ENCODE data around the gene MALRD1.

MALRD1 gene

DNA sequence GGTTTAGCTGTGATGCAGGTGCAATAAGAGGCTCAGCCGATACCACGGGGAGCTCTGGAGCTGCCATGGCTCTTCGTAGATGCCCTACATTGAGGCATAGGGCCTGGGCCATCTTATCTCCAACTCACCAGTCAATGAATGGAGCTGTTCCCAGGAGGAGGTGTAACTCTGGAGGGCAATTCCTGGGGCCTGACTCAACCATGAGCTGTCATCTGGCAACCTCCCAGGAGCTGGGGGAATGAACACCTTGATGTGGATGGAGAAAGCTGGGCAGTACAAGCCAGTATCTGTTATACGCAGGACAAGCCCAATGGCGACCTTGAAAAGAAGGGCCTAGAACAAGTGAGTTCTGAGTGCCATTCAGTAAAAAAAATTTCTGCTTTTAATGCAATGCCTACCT is 543.7 kb downstream of the MALRD1 start:
- Histone ChIP-seq H3K9me3 (ENCODE audit: control insufficient read depth in 1 of 2, low read length in 2 of 2) (no peaks in the 10 kb centered on the region), H3K9ac (ENCODE audit: low read depth in 1 of 2, low read length in 2 of 2) (no peak overlapping the region), H3K36me3 (ENCODE audit: control insufficient read depth in 1 of 2, insufficient read depth in 2 of 2, low read length in 2 of 2) (peaks cover 7 to 9% of the 10 kb centered on the region in 2 donors), H3K27ac (ENCODE audit: low read depth, low read length) (no peak overlapping the region), H3K27me3 (ENCODE audit: control insufficient read depth in 1 of 2, insufficient read depth in 2 of 2, low read length in 2 of 2) (no peaks in the 10 kb centered on the region), H3K4me3 (ENCODE audit: low read depth in 1 of 2, low read length in 2 of 2) (no peak overlapping the region), H3K4me1 (ENCODE audit: control insufficient read depth in 1 of 2, insufficient read depth in 2 of 2, low read length in 2 of 2) (no peaks in the 10 kb centered on the region)

DNA sequence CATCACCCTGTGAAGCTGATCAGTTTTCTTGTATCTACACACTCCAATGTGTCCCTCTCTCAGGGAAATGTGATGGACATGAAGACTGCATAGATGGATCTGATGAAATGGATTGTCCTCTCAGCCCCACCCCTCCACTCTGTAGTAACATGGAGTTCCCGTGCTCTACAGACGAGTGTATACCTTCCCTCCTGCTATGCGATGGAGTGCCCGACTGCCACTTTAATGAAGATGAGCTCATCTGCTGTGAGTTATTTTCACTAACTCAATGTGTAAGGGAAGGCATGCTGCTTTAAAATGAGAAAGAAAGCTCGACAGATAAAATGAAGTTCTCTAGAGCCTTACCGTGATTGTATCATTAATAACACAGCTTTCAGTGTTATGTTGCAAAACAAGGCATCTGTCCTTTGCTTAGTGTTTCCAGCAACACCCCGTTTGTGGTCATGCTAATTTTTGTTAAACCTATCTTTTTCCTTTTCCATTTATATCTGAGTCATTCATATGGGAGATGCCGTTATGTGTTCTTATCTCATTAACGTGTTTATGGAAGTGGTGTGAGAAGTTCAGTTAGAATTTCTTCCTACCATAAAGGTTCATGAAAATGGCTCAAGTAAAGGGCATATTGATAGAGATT is 546.7 kb downstream of the MALRD1 start:
- H3K4me3 ChIP-seq (ENCODE audit: low read depth in 1 of 2, low read length in 2 of 2), result no peak overlapping the region
- no peak overlapping the region for H3K27ac ChIP-seq (ENCODE audit: low read depth, low read length)
- no peaks in the 10 kb centered on the region for H3K9me3 ChIP-seq (ENCODE audit: control insufficient read depth in 1 of 2, low read length in 2 of 2)
- H3K27me3 ChIP-seq (ENCODE audit: control insufficient read depth in 1 of 2, insufficient read depth in 2 of 2, low read length in 2 of 2), result no peaks in the 10 kb centered on the region
- no peak overlapping the region for H3K9ac ChIP-seq (ENCODE audit: low read depth in 1 of 2, low read length in 2 of 2)
- peaks cover 4 to 7% of the 10 kb centered on the region in 2 donors for H3K36me3 ChIP-seq (ENCODE audit: control insufficient read depth in 1 of 2, insufficient read depth in 2 of 2, low read length in 2 of 2)
- no peaks in the 10 kb centered on the region for H3K4me1 ChIP-seq (ENCODE audit: control insufficient read depth in 1 of 2, insufficient read depth in 2 of 2, low read length in 2 of 2)

DNA sequence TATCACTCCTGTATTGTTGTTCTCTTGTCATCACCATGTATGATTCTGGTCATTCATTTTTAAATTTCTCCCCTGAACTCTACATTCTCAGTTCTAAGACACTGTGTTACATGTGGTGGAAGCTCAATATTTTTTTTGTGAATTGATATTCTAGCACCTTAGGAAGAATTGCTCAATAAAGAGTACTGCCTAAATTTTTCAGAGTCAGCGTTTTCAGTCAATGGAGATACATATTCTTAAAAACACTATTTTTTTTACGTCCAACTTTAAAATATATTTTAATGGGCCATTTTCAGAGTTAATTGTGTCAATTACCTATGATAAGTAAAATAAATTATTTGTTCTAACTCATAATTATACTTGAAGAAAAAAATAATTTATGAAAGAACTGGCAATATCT is 557.2 kb downstream of the MALRD1 start:
- H3K4me1 ChIP-seq (ENCODE audit: control insufficient read depth in 1 of 2, insufficient read depth in 2 of 2, low read length in 2 of 2), result no peaks in the 10 kb centered on the region
- H3K36me3 ChIP-seq (ENCODE audit: control insufficient read depth in 1 of 2, insufficient read depth in 2 of 2, low read length in 2 of 2), result peaks cover 8% of the 10 kb centered on the region in 2 donors
- no peak overlapping the region for H3K4me3 ChIP-seq (ENCODE audit: low read depth in 1 of 2, low read length in 2 of 2)
- H3K27ac ChIP-seq (ENCODE audit: low read depth, low read length), result no peak overlapping the region
- H3K27me3 ChIP-seq (ENCODE audit: control insufficient read depth in 1 of 2, insufficient read depth in 2 of 2, low read length in 2 of 2), result no peaks in the 10 kb centered on the region
- H3K9me3 ChIP-seq (ENCODE audit: control insufficient read depth in 1 of 2, low read length in 2 of 2), result no peaks in the 10 kb centered on the region
- H3K9ac ChIP-seq (ENCODE audit: low read depth in 1 of 2, low read length in 2 of 2), result no peak overlapping the region

DNA sequence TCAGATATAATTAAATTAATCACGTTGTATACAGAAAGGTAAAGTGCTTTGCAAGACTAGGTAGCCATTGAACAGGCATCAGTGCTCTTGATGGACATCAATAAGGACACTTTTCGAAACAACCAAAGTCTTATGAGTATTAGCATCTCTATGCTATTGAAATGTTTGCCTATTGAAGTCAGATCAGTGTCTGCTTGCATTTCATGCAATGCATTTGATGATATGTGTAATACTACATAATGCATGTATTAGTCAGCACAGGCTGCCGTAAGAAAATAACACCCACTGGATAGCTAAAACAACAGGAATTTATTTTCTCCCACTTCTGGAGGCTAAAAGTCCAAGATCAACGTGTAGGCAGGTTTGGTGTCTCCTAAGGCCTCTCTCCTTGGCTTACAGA is 558.4 kb downstream of the MALRD1 start:
- H3K36me3 ChIP-seq (ENCODE audit: control insufficient read depth in 1 of 2, insufficient read depth in 2 of 2, low read length in 2 of 2), result peaks cover 8 to 10% of the 10 kb centered on the region in 2 donors
- H3K4me1 ChIP-seq (ENCODE audit: control insufficient read depth in 1 of 2, insufficient read depth in 2 of 2, low read length in 2 of 2), result no peaks in the 10 kb centered on the region
- no peak overlapping the region for H3K27ac ChIP-seq (ENCODE audit: low read depth, low read length)
- no peaks in the 10 kb centered on the region for H3K9me3 ChIP-seq (ENCODE audit: control insufficient read depth in 1 of 2, low read length in 2 of 2)
- H3K9ac ChIP-seq (ENCODE audit: low read depth in 1 of 2, low read length in 2 of 2), result no peak overlapping the region
- H3K4me3 ChIP-seq (ENCODE audit: low read depth in 1 of 2, low read length in 2 of 2), result no peak overlapping the region
- no peaks in the 10 kb centered on the region for H3K27me3 ChIP-seq (ENCODE audit: control insufficient read depth in 1 of 2, insufficient read depth in 2 of 2, low read length in 2 of 2)

DNA sequence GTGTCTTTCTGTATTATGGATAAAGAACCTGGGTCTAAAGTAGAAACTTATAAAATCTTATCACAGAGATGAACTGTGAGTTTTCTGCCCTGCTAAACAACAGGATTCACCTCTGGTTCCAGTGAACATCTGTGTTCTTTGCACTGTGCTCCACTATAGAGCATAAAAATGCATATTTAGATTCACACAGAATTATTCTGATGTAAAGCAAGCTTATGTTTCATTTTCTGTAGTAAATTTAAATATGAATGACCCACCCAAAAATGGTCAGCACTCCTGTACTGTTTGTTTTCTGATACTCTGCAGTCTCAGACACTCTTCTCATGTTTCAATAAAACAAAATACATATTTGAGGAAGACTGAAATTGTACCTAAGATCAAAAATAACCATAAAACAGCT is 563.2 kb downstream of the MALRD1 start:
- Histone ChIP-seq H3K4me1 (ENCODE audit: control insufficient read depth in 1 of 2, insufficient read depth in 2 of 2, low read length in 2 of 2) (no peaks in the 10 kb centered on the region), H3K36me3 (ENCODE audit: control insufficient read depth in 1 of 2, insufficient read depth in 2 of 2, low read length in 2 of 2) (peaks cover 5 to 14% of the 10 kb centered on the region in 2 donors), H3K9ac (ENCODE audit: low read depth in 1 of 2, low read length in 2 of 2) (no peak overlapping the region), H3K4me3 (ENCODE audit: low read depth in 1 of 2, low read length in 2 of 2) (no peak overlapping the region), H3K9me3 (ENCODE audit: control insufficient read depth in 1 of 2, low read length in 2 of 2) (no peaks in the 10 kb centered on the region), H3K27me3 (ENCODE audit: control insufficient read depth in 1 of 2, insufficient read depth in 2 of 2, low read length in 2 of 2) (no peaks in the 10 kb centered on the region), H3K27ac (ENCODE audit: low read depth, low read length) (no peak overlapping the region)

DNA sequence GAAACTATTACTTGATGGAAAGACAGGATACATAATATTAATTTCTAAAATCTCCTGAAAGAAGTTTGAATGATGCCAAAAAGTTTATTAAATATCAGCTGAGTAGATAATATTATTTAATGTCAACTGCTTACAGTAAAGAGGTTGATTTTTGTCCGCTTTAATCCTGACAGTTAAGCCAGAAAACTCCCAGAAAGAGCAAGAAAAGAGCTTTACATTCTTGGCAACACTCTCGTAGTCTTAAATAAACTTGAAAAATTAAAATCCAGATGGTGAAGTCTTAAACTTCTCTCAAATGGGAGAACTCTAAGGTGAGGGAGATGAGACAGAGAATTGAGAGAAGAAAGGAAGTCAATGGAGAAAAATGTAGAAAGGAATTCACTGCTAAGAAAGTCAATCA is 568.4 kb downstream of the MALRD1 start:
- Histone ChIP-seq H3K27ac (ENCODE audit: low read depth, low read length) (no peak overlapping the region), H3K9me3 (ENCODE audit: control insufficient read depth in 1 of 2, low read length in 2 of 2) (no peaks in the 10 kb centered on the region), H3K36me3 (ENCODE audit: control insufficient read depth in 1 of 2, insufficient read depth in 2 of 2, low read length in 2 of 2) (peaks cover 0 to 4% of the 10 kb centered on the region in 2 donors), H3K27me3 (ENCODE audit: control insufficient read depth in 1 of 2, insufficient read depth in 2 of 2, low read length in 2 of 2) (no peaks in the 10 kb centered on the region), H3K4me1 (ENCODE audit: control insufficient read depth in 1 of 2, insufficient read depth in 2 of 2, low read length in 2 of 2) (no peaks in the 10 kb centered on the region), H3K9ac (ENCODE audit: low read depth in 1 of 2, low read length in 2 of 2) (no peak overlapping the region), H3K4me3 (ENCODE audit: low read depth in 1 of 2, low read length in 2 of 2) (no peak overlapping the region)

DNA sequence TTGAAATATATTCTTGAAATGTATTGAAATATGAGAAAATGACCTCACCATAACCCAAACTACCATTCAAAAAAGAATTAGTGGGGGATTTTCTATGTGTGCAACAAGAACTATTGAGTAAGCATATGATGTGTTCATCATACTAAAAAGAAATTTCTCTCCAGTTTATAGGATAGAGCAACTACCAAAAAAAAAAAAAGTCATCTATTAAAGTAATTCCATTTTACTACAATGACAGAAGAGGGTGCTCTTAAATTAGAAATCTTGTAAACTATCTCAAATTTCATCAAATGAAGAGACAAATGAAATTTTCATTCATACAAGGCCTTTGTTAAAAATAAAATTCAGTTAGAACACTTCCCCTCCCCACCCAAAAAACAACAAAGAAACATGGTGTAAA is 572.2 kb downstream of the MALRD1 start:
- H3K4me3 ChIP-seq (ENCODE audit: low read depth in 1 of 2, low read length in 2 of 2), result no peak overlapping the region
- H3K27ac ChIP-seq (ENCODE audit: low read depth, low read length), result no peak overlapping the region
- H3K27me3 ChIP-seq (ENCODE audit: control insufficient read depth in 1 of 2, insufficient read depth in 2 of 2, low read length in 2 of 2), result no peaks in the 10 kb centered on the region
- no peaks in the 10 kb centered on the region for H3K36me3 ChIP-seq (ENCODE audit: control insufficient read depth in 1 of 2, insufficient read depth in 2 of 2, low read length in 2 of 2)
- H3K9ac ChIP-seq (ENCODE audit: low read depth in 1 of 2, low read length in 2 of 2), result no peak overlapping the region
- H3K9me3 ChIP-seq (ENCODE audit: control insufficient read depth in 1 of 2, low read length in 2 of 2), result no peaks in the 10 kb centered on the region
- H3K4me1 ChIP-seq (ENCODE audit: control insufficient read depth in 1 of 2, insufficient read depth in 2 of 2, low read length in 2 of 2), result no peaks in the 10 kb centered on the region

DNA sequence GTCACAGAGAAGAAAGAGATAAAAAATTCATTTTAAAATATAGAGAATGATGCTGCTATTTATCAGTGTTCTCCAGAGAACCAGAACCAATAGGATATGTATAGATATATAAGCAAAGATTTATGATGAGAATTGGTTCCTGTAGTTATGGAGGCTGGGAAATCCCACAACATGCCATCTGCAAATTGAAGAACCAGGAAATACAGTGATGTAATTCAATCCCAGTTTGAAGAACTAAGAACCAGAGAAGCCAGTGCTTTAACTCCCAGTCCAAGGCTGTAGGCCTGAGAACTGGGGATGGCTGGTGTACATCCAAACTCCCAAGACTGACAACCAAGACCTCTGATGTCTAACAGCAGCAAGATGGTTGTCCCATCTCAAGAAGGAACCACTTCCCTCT is 574.7 kb downstream of the MALRD1 start:
- no peak overlapping the region for H3K27ac ChIP-seq (ENCODE audit: low read depth, low read length)
- H3K27me3 ChIP-seq (ENCODE audit: control insufficient read depth in 1 of 2, insufficient read depth in 2 of 2, low read length in 2 of 2), result no peaks in the 10 kb centered on the region
- H3K36me3 ChIP-seq (ENCODE audit: control insufficient read depth in 1 of 2, insufficient read depth in 2 of 2, low read length in 2 of 2), result no peaks in the 10 kb centered on the region
- H3K9me3 ChIP-seq (ENCODE audit: control insufficient read depth in 1 of 2, low read length in 2 of 2), result no peaks in the 10 kb centered on the region
- no peak overlapping the region for H3K9ac ChIP-seq (ENCODE audit: low read depth in 1 of 2, low read length in 2 of 2)
- H3K4me3 ChIP-seq (ENCODE audit: low read depth in 1 of 2, low read length in 2 of 2), result no peak overlapping the region
- no peaks in the 10 kb centered on the region for H3K4me1 ChIP-seq (ENCODE audit: control insufficient read depth in 1 of 2, insufficient read depth in 2 of 2, low read length in 2 of 2)

DNA sequence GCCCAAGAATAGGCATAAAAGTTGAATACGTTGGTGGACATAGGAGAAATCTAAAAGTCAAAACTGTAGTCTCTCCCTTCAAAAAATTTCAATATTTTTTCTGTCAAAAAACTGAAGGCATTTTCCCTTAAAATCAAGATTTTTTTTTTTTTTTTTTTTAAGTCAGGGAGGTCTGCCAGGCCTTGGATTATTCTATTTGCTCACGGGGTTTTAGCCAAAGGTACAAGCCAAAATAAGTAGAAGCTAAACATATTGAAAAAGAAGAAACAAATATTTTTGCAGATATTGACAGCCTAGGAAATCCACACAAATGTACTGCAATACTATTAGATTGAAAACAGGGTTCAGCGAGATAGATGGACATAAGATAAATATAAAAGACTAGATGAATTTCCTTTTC is 577.6 kb downstream of the MALRD1 start:
- H3K9ac ChIP-seq (ENCODE audit: low read depth in 1 of 2, low read length in 2 of 2), result no peak overlapping the region
- H3K36me3 ChIP-seq (ENCODE audit: control insufficient read depth in 1 of 2, insufficient read depth in 2 of 2, low read length in 2 of 2), result no peaks in the 10 kb centered on the region
- H3K4me1 ChIP-seq (ENCODE audit: control insufficient read depth in 1 of 2, insufficient read depth in 2 of 2, low read length in 2 of 2), result peaks cover 0 to 3% of the 10 kb centered on the region in 2 donors
- H3K27me3 ChIP-seq (ENCODE audit: control insufficient read depth in 1 of 2, insufficient read depth in 2 of 2, low read length in 2 of 2), result no peaks in the 10 kb centered on the region
- no peaks in the 10 kb centered on the region for H3K9me3 ChIP-seq (ENCODE audit: control insufficient read depth in 1 of 2, low read length in 2 of 2)
- no peak overlapping the region for H3K4me3 ChIP-seq (ENCODE audit: low read depth in 1 of 2, low read length in 2 of 2)
- H3K27ac ChIP-seq (ENCODE audit: low read depth, low read length), result no peak overlapping the region

DNA sequence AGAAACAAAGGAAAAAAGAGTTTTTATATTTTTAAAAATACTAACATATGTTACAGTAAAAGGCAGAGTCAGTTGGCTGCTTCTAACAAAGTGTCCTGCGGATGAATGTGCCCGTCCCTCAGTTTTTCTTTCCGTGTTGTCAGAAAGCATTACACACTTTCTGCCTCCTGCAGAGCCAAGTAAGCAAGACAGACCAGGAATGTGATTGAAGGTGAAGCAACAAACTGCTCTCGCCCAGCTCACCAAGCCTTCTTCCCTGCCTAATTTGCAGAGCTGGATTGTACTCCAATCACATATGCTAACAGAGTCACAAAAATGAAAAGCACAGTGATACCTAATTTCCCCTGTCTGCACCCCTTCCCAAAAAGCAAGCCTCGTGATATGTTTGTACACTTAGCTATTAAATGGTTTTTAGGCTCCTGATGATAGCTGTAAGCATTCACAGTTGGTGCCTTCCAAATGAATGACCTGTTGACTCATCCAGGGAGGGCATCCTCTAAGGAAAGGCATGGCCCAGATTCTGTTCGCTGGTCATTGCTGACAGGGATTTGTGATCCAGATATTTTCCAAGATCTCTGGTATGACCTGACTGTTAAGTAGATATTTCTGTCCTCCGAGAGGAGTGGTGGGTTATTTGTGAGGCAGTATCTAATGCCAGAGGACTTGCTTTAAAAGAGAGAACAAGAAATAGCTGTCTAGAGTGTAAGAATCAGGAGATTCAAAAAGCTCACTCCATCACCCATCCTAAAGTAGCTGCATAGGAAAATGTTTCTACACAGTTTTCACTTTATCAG is 580.4 kb downstream of the MALRD1 start:
- no peak overlapping the region for H3K4me3 ChIP-seq (ENCODE audit: low read depth in 1 of 2, low read length in 2 of 2)
- H3K27ac ChIP-seq (ENCODE audit: low read depth, low read length), result no peak overlapping the region
- H3K36me3 ChIP-seq (ENCODE audit: control insufficient read depth in 1 of 2, insufficient read depth in 2 of 2, low read length in 2 of 2), result no peaks in the 10 kb centered on the region

More for the DNA sequence above, 580.4 kb downstream of the MALRD1 start:
- Histone ChIP-seq H3K27me3 (ENCODE audit: control insufficient read depth in 1 of 2, insufficient read depth in 2 of 2, low read length in 2 of 2) (no peaks in the 10 kb centered on the region), H3K9ac (ENCODE audit: low read depth in 1 of 2, low read length in 2 of 2) (no peak overlapping the region), H3K9me3 (ENCODE audit: control insufficient read depth in 1 of 2, low read length in 2 of 2) (no peaks in the 10 kb centered on the region), H3K4me1 (ENCODE audit: control insufficient read depth in 1 of 2, insufficient read depth in 2 of 2, low read length in 2 of 2) (peaks cover 0 to 3% of the 10 kb centered on the region in 2 donors)
